ENCODE results near the gene LYRM1. TPM values are rescaled to one million over a fixed set of nuclear protein-coding genes. Genes with fewer than 3 reads are reported as not detected.

The LYRM1 gene
- polyA plus RNA-seq, 4 donors: 48.2 to 54.8 (median 50.4) TPM

- no peak for DNase-seq (ENCODE audit: low read depth in 4 of 4, low spot score in 3 of 4)
These were observed 481 bp downstream of the LYRM1 start for GRCh38 chr16:20901068-20901435.

- DNase-seq (ENCODE audit: low read depth in 4 of 4, low spot score in 3 of 4): peak in 1 of 4 donors; percentile 29
These were observed 1.0 kb downstream of the LYRM1 start for GRCh38 chr16:20901436-20902112.

- DNase-seq (ENCODE audit: low read depth in 4 of 4, low spot score in 3 of 4): no peak
These were observed 1.9 kb downstream of the LYRM1 start for GRCh38 chr16:20902426-20902825.

- DNase-seq (ENCODE audit: low read depth in 4 of 4, low spot score in 3 of 4): no peak
These were observed 2.7 kb downstream of the LYRM1 start for GRCh38 chr16:20903116-20903898.

GRCh38 chr16:20903899-20904506 is 3.4 kb downstream of the LYRM1 start:
- DNase-seq (ENCODE audit: low read depth in 4 of 4, low spot score in 3 of 4): no peak

- DNase-seq (ENCODE audit: low read depth in 4 of 4, low spot score in 3 of 4): no peak
These were observed 4.0 kb downstream of the LYRM1 start for GRCh38 chr16:20904507-20905081.

GRCh38 chr16:20905576-20905975 is 5.0 kb downstream of the LYRM1 start:
- no peak for DNase-seq (ENCODE audit: low read depth in 4 of 4, low spot score in 3 of 4)

GRCh38 chr16:20906341-20907255 is 6.0 kb downstream of the LYRM1 start:
- peak in 3 of 4 donors; percentile 18 to 45 (median 28) for DNase-seq (ENCODE audit: low read depth in 4 of 4, low spot score in 3 of 4)

GRCh38 chr16:20910781-20911321 is 10.3 kb downstream of the LYRM1 start:
- no peak for DNase-seq (ENCODE audit: low read depth in 4 of 4, low spot score in 3 of 4)

- DNase-seq (ENCODE audit: low read depth in 4 of 4, low spot score in 3 of 4): no peak
These were observed 10.8 kb downstream of the LYRM1 start for GRCh38 chr16:20911361-20911760.

GRCh38 chr16:20916289-20916688 is 15.7 kb downstream of the LYRM1 start:
- DNase-seq (ENCODE audit: low read depth in 4 of 4, low spot score in 3 of 4): no peak

- no peak for DNase-seq (ENCODE audit: low read depth in 4 of 4, low spot score in 3 of 4)
These were observed 16.4 kb downstream of the LYRM1 start for GRCh38 chr16:20916942-20917341.

- no peak for DNase-seq (ENCODE audit: low read depth in 4 of 4, low spot score in 3 of 4)
These were observed 18.1 kb downstream of the LYRM1 start for GRCh38 chr16:20918486-20919239.

- no peak for DNase-seq (ENCODE audit: low read depth in 4 of 4, low spot score in 3 of 4)
These were observed 19.5 kb downstream of the LYRM1 start for GRCh38 chr16:20920091-20920490.

GRCh38 chr16:20920799-20921198 is 20.2 kb downstream of the LYRM1 start:
- no peak for DNase-seq (ENCODE audit: low read depth in 4 of 4, low spot score in 3 of 4)

GRCh38 chr16:20923876-20924275 is 23.3 kb downstream of the LYRM1 start:
- no peak for DNase-seq (ENCODE audit: low read depth in 4 of 4, low spot score in 3 of 4)

- no peak for DNase-seq (ENCODE audit: low read depth in 4 of 4, low spot score in 3 of 4)
These were observed 25.2 kb downstream of the LYRM1 start for GRCh38 chr16:20925751-20926150.

- no peak for DNase-seq (ENCODE audit: low read depth in 4 of 4, low spot score in 3 of 4)
These were observed 28.3 kb downstream of the LYRM1 start for GRCh38 chr16:20928774-20929411.

All from right renal pelvis (tissue), 4 donors.